ENCODE measurements around the gene FOXL2. TPM values are rescaled to one million over a fixed set of nuclear protein-coding genes. Genes with fewer than 3 reads are reported as not detected.

FOXL2 gene
- polyA plus RNA-seq, 1 experiment, result 0.07 TPM

DNA sequence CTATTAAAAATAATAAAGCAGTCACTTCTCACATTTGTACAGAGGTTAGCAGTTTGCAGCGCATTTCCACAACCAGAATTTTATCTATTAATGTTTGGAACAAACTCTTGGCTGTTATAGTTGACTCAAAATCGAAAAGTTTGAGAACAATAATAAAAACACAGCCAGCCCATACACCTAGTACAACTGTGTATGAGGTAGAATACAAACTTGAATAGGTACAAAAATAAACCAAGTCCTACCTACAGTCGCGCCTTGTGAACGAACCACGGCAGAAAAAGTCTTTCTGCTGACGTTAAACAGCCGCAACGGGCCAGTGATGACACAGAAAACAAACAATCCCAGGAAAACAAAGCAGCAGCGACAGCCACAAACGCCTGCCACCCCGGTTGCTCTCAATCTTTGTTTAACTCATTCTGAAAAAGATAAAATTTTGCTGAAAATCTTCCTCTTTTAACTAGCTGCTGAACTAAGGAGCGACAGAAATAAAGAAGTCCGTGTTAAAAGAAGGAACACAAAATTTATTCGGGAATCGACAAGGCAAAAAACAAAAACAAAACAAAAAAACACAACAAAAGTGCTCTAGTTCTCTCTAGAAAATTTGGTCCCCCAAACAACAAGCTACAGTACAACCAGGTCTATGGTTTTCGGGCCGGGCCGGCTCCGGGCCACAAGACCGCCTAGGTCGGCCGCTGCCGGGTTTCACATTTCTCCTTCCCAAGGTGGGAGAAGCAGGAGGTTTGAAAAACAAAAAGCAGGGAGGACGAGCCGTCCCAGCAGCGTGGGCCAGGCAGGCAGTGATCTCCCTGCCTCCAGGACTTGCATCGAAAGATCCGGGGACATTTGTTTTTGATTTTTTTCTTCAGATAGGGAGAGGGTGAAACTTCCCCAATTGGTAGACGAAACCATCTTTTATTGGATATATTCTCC, 2.9 kb downstream of the FOXL2 start:
- peaks cover 93% of the 10 kb centered on the region for H3K27me3 ChIP-seq (ENCODE audit: control insufficient read depth, insufficient read depth, low read length)
- TF ChIP-seq, protein P1, sequence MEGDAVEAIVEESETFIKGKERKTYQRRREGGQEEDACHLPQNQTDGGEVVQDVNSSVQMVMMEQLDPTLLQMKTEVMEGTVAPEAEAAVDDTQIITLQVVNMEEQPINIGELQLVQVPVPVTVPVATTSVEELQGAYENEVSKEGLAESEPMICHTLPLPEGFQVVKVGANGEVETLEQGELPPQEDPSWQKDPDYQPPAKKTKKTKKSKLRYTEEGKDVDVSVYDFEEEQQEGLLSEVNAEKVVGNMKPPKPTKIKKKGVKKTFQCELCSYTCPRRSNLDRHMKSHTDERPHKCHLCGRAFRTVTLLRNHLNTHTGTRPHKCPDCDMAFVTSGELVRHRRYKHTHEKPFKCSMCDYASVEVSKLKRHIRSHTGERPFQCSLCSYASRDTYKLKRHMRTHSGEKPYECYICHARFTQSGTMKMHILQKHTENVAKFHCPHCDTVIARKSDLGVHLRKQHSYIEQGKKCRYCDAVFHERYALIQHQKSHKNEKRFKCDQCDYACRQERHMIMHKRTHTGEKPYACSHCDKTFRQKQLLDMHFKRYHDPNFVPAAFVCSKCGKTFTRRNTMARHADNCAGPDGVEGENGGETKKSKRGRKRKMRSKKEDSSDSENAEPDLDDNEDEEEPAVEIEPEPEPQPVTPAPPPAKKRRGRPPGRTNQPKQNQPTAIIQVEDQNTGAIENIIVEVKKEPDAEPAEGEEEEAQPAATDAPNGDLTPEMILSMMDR (IDR thresholded peaks at IDR 0.05; ENCODE audit: low read depth, low read length), result no peak
- POLR2A ChIA-PET, result no interaction called here
- CTCF ChIA-PET, result interaction anchor here (0.6 to 1.9 kb wide), 3 partner anchors 8 to 28 kb away, joined by 3 to 9 read pairs (median 4); no protein-coding TSS in a partner anchor
- no peak for DNase-seq (ENCODE audit: low read depth, low spot score)
- no peak overlapping the region for H3K4me3 ChIP-seq (ENCODE audit: low read depth, low read length)
- peaks cover 14% of the 10 kb centered on the region; the same call in 1 of the 2 replicates for H3K9me3 ChIP-seq (ENCODE audit: control insufficient read depth, insufficient read depth, low read length)
- no peak overlapping the region for H3K27ac ChIP-seq (ENCODE audit: low read depth, low read length)

DNA sequence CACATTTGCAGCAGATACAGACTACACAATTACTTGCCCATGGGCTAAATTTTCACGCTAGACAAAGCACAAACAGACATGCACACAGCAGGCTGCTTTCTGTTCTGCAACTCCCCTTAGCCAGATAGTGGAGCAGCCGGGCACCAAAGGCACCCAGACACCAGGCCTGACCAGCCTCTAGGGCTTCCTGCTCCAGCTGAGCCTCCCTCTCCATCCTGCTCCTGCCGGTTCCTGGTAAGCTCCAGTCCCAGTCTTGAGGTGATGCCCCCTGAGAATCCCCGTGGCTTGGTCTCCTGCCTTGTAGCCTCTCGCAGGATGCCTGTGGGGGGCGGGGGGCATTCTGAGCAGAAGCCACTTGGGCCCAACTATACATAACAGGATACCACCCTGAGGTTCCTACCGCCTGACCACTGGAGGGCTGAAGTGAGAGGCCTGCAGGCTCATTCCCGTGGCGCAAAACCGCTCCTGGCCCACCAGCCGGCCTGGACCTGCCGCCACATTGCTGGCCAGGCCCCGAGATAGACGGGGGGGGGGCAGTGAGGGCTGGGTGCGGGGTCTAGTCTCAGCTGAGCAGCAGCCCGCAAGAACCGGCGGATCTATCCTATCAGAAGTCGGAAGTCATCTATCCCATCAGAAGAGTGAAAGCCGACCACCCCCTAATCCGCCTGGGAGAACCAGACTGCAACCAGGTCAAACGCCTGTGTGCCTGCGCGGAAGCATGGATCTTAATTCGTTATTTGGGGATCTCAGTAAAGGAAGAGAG, 3.9 kb downstream of the FOXL2 start:
- Histone ChIP-seq H3K4me3 (ENCODE audit: low read depth, low read length) (no peak overlapping the region), H3K9me3 (ENCODE audit: control insufficient read depth, insufficient read depth, low read length) (peaks cover 14% of the 10 kb centered on the region; the same call in 1 of the 2 replicates), H3K27ac (ENCODE audit: low read depth, low read length) (no peak overlapping the region), H3K27me3 (ENCODE audit: control insufficient read depth, insufficient read depth, low read length) (peaks cover 93% of the 10 kb centered on the region)
- TF ChIP-seq, protein P1 (IDR thresholded peaks at IDR 0.05; ENCODE audit: low read depth, low read length), result no peak
- POLR2A ChIA-PET, result no interaction called here
- no peak for DNase-seq (ENCODE audit: low read depth, low spot score)
- CTCF ChIA-PET, result no interaction called here

DNA sequence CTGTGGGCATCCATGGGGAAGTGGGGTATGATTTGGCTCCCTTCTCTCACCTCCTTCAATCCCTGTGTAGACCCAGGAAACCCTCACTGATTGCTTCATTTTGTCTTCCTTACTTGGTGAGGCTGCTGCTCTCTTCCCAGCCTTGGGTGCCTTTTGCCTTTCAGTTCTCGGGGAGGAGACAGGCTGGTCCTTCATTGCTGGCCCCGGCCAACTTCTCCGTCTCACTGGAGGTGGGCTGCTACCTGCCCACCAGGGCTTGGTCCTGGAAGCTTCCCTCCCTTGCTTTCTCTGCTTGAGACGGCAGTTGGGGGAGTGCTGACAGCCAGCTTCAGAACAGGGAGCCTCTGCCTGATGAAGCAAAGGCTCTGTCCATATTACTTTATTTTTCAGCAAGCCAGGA, 4.7 kb downstream of the FOXL2 start:
- no peak for DNase-seq (ENCODE audit: low read depth, low spot score)
- POLR2A ChIA-PET, result no interaction called here
- CTCF ChIA-PET, result interaction anchor here (0.7 to 2.5 kb wide), 7 partner anchors 8 to 411 kb away, joined by 3 to 17 read pairs (median 7); no protein-coding TSS in a partner anchor
- no peak overlapping the region for H3K27ac ChIP-seq (ENCODE audit: low read depth, low read length)
- peaks cover 14% of the 10 kb centered on the region; the same call in 1 of the 2 replicates for H3K9me3 ChIP-seq (ENCODE audit: control insufficient read depth, insufficient read depth, low read length)
- TF ChIP-seq, protein P1 (IDR thresholded peaks at IDR 0.05; ENCODE audit: low read depth, low read length), result no peak
- H3K27me3 ChIP-seq (ENCODE audit: control insufficient read depth, insufficient read depth, low read length), result peaks cover 93% of the 10 kb centered on the region
- H3K4me3 ChIP-seq (ENCODE audit: low read depth, low read length), result no peak overlapping the region

DNA sequence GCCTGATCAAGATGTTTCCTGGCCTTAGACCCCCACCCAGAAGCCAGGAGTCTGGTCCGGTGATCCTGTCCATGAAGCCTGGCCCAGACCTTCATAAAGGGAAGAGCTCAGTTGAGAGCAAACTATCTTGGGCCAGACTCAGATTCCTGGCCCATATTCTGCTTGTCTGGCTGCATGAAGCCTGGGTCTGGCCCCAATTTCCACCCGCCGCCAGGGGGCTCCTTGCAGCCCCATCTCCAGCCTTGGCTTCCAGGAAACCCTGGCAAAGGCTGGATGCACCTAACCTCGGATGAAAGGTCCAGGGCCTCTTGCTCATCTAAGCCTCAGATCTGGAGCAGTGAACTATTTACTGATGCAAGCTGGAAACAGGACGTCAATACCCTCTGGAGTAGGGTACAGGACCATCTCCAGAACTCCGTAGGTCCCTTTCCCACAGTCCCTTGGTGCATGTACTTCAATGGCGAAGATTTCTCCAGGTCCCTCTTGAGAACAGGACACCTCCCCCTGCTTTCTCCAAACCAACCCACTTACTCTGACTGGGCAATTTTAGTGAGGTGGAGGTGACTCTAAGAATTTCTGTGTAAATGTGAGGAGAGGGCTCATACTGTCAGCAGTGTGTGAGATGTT, 5.6 kb downstream of the FOXL2 start:
- CTCF ChIA-PET, result interaction anchor here (0.6 to 2.6 kb wide), 15 partner anchors 9 to 412 kb away, joined by 3 to 17 read pairs (median 4); partner anchors contain the start of gene CEP70
- POLR2A ChIA-PET, result no interaction called here
- H3K4me3 ChIP-seq (ENCODE audit: low read depth, low read length), result no peak overlapping the region
- TF ChIP-seq, protein P1 (IDR thresholded peaks at IDR 0.05; ENCODE audit: low read depth, low read length), result peak; percentile 70
- peak; percentile 11 for DNase-seq (ENCODE audit: low read depth, low spot score)
- peaks cover 93% of the 10 kb centered on the region for H3K27me3 ChIP-seq (ENCODE audit: control insufficient read depth, insufficient read depth, low read length)
- H3K27ac ChIP-seq (ENCODE audit: low read depth, low read length), result no peak overlapping the region
- H3K9me3 ChIP-seq (ENCODE audit: control insufficient read depth, insufficient read depth, low read length), result peaks cover 18% of the 10 kb centered on the region; the same call in 1 of the 2 replicates
